RWPE2 (cell line): ENCODE results near the gene DNAH7.

Experiments used
- ATAC-seq: fragments of 200-7000 bp; cut with Tn5 transposase; 3 replicates; pipeline ENCODE4 v1.9.1; 2021; ENCODE audit warnings: low read depth
- DNase-seq: peaks from one replicate; pipeline ENCODE4 v3.0.0-alpha.2; 2020; ENCODE audit warnings: low spot score
- H3K27ac ChIP-seq: fragments of 450-650 bp; 2 replicates; pipeline ENCODE4 v1.5.1; 2017; ENCODE audit warnings: mild to moderate bottlenecking; ENCODE audit not compliant: poor library complexity, severe bottlenecking
- H3K27me3 ChIP-seq: fragments of 250-450 bp; sonication (Bioruptor Pico); 2 replicates; pipeline ENCODE4 v1.5.1; 2021; ENCODE audit warnings: mild to moderate bottlenecking, moderate library complexity; ENCODE audit not compliant: insufficient read depth, poor library complexity, severe bottlenecking
- H3K36me3 ChIP-seq: fragments of 250-450 bp; sonication (Bioruptor Pico); 2 replicates; pipeline ENCODE4 v1.5.1; 2020; ENCODE audit warnings: low read depth, mild to moderate bottlenecking, moderate library complexity
- H3K4me1 ChIP-seq: fragments of 250-450 bp; sonication (Bioruptor Pico); 2 replicates; pipeline ENCODE4 v1.5.1; 2021; ENCODE audit warnings: mild to moderate bottlenecking, moderate library complexity; ENCODE audit not compliant: insufficient read depth, poor library complexity, severe bottlenecking
- H3K4me3 ChIP-seq: fragments of 250-450 bp; sonication (Bioruptor Pico); 2 replicates; pipeline ENCODE4 v1.5.1; 2021; ENCODE audit warnings: mild to moderate bottlenecking, moderate library complexity; ENCODE audit not compliant: severe bottlenecking
- H3K9me3 ChIP-seq: fragments of 250-450 bp; sonication (Bioruptor Pico); 2 replicates; pipeline ENCODE4 v1.5.1; 2021; ENCODE audit warnings: mild to moderate bottlenecking, moderate library complexity; ENCODE audit not compliant: severe bottlenecking
- TF ChIP-seq, protein P1 (sequence below): fragments of 450-650 bp; IDR thresholded peaks from one replicate; pipeline ENCODE4 v1.5.1; 2017; ENCODE audit warnings: mild to moderate bottlenecking, moderate library complexity; ENCODE audit not compliant: poor library complexity, severe bottlenecking

Gene DNAH7

DNA sequence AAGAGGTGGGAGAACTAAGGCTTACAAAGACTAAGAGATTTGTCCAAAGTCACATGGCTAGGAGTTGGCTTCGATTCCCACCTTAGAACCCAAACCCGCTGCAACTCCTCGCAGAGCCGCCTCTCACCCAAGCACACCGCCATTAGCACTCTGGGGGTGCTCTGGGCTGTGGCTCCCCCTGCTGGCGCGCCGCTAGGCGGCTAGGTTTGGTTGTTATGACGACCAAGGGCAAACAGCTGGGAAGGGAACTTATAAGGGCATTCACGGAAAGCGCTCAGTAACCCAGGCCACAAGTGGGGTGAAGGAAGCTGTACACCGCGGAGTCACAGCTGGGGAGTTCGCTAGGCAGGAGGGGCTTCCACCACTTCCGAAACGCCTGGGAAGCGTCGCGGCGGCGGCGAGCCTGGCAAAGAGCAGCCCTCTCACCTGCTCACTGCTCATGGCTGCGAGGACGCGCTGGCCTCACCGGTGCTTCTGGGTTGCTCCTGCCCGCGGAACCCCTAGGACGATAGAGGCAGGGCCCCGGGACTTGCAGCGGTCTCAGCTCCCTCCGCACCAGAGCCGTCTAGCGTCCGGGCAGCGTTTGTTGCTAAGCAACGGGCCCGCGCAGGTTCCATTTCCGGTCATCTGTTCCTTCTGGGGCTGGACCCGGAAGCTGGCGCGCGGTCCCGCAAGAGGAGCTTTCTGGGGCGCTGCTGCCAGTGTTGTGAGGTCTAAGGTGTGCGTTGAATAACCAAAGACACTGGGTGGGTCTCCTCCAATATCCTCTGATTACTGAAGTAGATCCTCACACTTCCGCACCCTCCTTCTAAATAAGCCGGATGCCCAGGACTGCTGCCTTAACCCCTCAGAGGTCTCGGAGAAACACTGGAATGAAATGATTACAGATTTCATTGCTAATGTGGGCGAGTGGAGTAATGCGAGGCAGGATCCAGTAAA lies at the start of gene DNAH7:
Gene DNAH7 (minus strand): TSS at position 567 of the 939 bp plus-strand sequence. CDS start 126 bp downstream, at position 441.
- Histone ChIP-seq H3K27me3 (no peaks in the 10 kb centered on the region), H3K27ac (peak within 1 kb of the TSS; percentile 3), H3K9me3 (no peaks in the 10 kb centered on the region), H3K36me3 (no peaks in the 10 kb centered on the region), H3K4me3 (peak within 1 kb of the TSS; percentile 72), H3K4me1 (peaks cover 14% of the 10 kb centered on the region)
- peak; percentile 79 for DNase-seq
- TF ChIP-seq, protein P1, sequence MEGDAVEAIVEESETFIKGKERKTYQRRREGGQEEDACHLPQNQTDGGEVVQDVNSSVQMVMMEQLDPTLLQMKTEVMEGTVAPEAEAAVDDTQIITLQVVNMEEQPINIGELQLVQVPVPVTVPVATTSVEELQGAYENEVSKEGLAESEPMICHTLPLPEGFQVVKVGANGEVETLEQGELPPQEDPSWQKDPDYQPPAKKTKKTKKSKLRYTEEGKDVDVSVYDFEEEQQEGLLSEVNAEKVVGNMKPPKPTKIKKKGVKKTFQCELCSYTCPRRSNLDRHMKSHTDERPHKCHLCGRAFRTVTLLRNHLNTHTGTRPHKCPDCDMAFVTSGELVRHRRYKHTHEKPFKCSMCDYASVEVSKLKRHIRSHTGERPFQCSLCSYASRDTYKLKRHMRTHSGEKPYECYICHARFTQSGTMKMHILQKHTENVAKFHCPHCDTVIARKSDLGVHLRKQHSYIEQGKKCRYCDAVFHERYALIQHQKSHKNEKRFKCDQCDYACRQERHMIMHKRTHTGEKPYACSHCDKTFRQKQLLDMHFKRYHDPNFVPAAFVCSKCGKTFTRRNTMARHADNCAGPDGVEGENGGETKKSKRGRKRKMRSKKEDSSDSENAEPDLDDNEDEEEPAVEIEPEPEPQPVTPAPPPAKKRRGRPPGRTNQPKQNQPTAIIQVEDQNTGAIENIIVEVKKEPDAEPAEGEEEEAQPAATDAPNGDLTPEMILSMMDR, result peak; percentile 98
- peak; percentile 91 for ATAC-seq

- H3K4me1 ChIP-seq, result peaks cover 8% of the 10 kb centered on the region
- H3K27me3 ChIP-seq, result no peaks in the 10 kb centered on the region
- no peaks in the 10 kb centered on the region for H3K36me3 ChIP-seq
- ATAC-seq (no peak), DNase-seq (no peak)
- no peak overlapping the region for H3K4me3 ChIP-seq
- no peaks in the 10 kb centered on the region for H3K9me3 ChIP-seq
- TF ChIP-seq, protein P1, result no peak
- no peak overlapping the region for H3K27ac ChIP-seq
Observed at GRCh38 chr2:196117214-196117705, 48.6 kb upstream of the DNAH7 start.

DNA sequence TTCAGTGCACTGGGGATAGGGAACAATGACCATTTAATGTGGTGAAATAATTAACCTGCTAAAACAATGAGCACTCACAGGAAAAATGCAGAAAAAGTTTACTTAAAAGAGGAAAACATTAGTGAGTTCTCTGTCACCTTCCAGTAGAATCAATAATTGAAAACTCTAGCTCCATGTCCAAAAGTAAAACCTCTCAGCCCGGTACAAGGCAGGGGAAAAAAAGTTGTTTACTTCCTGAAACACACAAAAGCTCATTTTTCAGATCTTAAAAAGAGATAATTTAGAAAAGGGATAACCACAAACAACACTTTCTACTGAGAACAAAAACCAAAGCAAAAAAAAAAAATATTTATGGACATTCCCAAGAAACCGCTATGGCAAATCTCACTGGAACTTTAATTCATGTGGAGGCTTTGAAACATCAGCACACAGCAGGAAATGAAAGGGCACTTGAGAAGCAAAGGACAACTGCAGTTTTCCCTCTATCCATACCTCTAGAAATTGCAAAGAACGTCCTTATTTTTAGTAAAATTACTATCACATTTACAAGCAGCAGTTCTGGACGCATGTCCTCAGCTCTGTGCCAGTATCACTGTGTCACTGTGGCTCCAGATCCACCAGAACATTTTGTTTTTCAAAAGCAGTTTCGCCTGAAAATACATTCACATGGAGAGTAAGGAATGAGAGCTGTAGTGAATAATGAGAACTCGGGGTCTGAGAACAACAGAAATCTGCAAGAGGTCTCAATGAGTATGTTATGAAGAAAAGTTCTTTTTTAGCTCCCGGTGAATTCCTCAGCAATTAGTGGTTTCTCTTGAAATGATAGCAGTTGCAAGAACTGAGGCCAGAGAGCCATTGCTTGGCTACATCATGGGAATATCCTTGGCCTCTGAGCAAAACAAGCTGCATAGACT lies 44.7 kb upstream of the DNAH7 start:
- TF ChIP-seq, protein P1, result no peak
- Histone ChIP-seq H3K4me1 (peaks cover 13% of the 10 kb centered on the region), H3K27ac (no peak overlapping the region), H3K36me3 (no peaks in the 10 kb centered on the region), H3K27me3 (no peaks in the 10 kb centered on the region), H3K4me3 (no peak overlapping the region), H3K9me3 (no peaks in the 10 kb centered on the region)
- ATAC-seq, result no peak
- no peak for DNase-seq

- Histone ChIP-seq H3K9me3 (no peaks in the 10 kb centered on the region), H3K27me3 (no peaks in the 10 kb centered on the region), H3K4me3 (no peak overlapping the region), H3K36me3 (no peaks in the 10 kb centered on the region), H3K27ac (no peak overlapping the region), H3K4me1 (peaks cover 13% of the 10 kb centered on the region)
- ATAC-seq (peak; percentile 76), DNase-seq (no peak)
- TF ChIP-seq, protein P1, result no peak
Observed at GRCh38 chr2:196112418-196113034, 43.9 kb upstream of the DNAH7 start.
